DND-41 (cell line): Measurements from ENCODE around the gene RBM47.

Experiments used
- ATAC-seq: fragments of 200-7000 bp; cut with Tn5 transposase; 3 replicates; pipeline ENCODE4 v1.9.1; 2021; ENCODE audit warnings: low read depth; ENCODE audit not compliant: insufficient read depth
- DNase-seq: peaks from one replicate; pipeline ENCODE4 v3.0.0-alpha.2; 2020
- H2AFZ ChIP-seq: 2 replicates; pipeline ENCODE4 v1.6.0; 2012; ENCODE audit warnings: low read depth, low read length
- H3K27ac ChIP-seq: 2 replicates; pipeline ENCODE4 v1.5.1; 2012; ENCODE audit warnings: low read length, inconsistent platforms
- H3K27me3 ChIP-seq: fragments of 200-600 bp; sonication (generic); 2 replicates; pipeline ENCODE4 v1.6.0; 2012; ENCODE audit warnings: low read length, mild to moderate bottlenecking, inconsistent platforms; ENCODE audit not compliant: insufficient read depth, poor library complexity
- H3K36me3 ChIP-seq: 2 replicates; pipeline ENCODE4 v1.5.1; 2012; ENCODE audit warnings: low read length, inconsistent platforms; ENCODE audit not compliant: insufficient read depth
- H3K4me1 ChIP-seq: 2 replicates; pipeline ENCODE4 v1.5.1; 2012; ENCODE audit warnings: mild to moderate bottlenecking, low read length; ENCODE audit not compliant: insufficient read depth
- H3K4me2 ChIP-seq: 2 replicates; pipeline ENCODE4 v1.6.0; 2012; ENCODE audit warnings: mild to moderate bottlenecking, moderate library complexity, low read length, inconsistent platforms; ENCODE audit not compliant: insufficient read depth
- H3K4me3 ChIP-seq, 2 experiments: fragments of 200-600 bp in 1 of 2; shearing (Covaris generic) in 1 of 2; 2 replicates each; pipeline ENCODE4 v1.5.1; 2012 to 2016; ENCODE audit warnings: inconsistent platforms in 2 of 2, low read length in 2 of 2, mild to moderate bottlenecking in 2 of 2, low read depth in 1 of 2, moderate library complexity in 1 of 2
- H3K79me2 ChIP-seq: 2 replicates; pipeline ENCODE4 v1.6.0; 2012; ENCODE audit warnings: low read length, inconsistent platforms; ENCODE audit not compliant: insufficient read depth
- H3K9ac ChIP-seq: 2 replicates; pipeline ENCODE4 v1.6.0; 2012; ENCODE audit warnings: low read depth, mild to moderate bottlenecking, inconsistent platforms, low read length, moderate library complexity
- H3K9me3 ChIP-seq: 2 replicates; pipeline ENCODE4 v1.5.1; 2012; ENCODE audit warnings: low read length, moderate library complexity, mild to moderate bottlenecking, inconsistent platforms; ENCODE audit not compliant: insufficient read depth, severe bottlenecking
- H4K20me1 ChIP-seq: 2 replicates; pipeline ENCODE4 v1.6.0; 2012; ENCODE audit warnings: low read length; ENCODE audit not compliant: insufficient read depth
- CTCF ChIP-seq: IDR thresholded peaks from 2 replicates; pipeline ENCODE4 v1.5.1; 2012; ENCODE audit warnings: borderline replicate concordance, low read length, moderate library complexity, mild to moderate bottlenecking; ENCODE audit not compliant: poor library complexity, severe bottlenecking; ENCODE audit errors: extremely low read depth
- EZH2 ChIP-seq: IDR thresholded peaks from 3 replicates; pipeline ENCODE4 v1.6.1; 2012; ENCODE audit warnings: borderline replicate concordance, low read depth, mild to moderate bottlenecking, moderate library complexity, low read length, inconsistent platforms; ENCODE audit not compliant: severe bottlenecking

Gene RBM47

GRCh38 chr4:40649321-40649720, 19.7 kb upstream of the RBM47 start:
- Histone ChIP-seq H4K20me1 (no peaks in the 10 kb centered on the region), H3K79me2 (no peaks in the 10 kb centered on the region), H3K4me2 (no peak overlapping the region), H3K4me3 (no peak overlapping the region), H3K4me1 (no peaks in the 10 kb centered on the region), H3K9me3 (no peaks in the 10 kb centered on the region), H3K27me3 (no peaks in the 10 kb centered on the region), H2AFZ (no peak overlapping the region), H3K36me3 (no peaks in the 10 kb centered on the region), H3K27ac (no peak overlapping the region), H3K9ac (no peak overlapping the region)
- ATAC-seq (no peak), DNase-seq (no peak)
- no peak for TF ChIP-seq EZH2
- TF ChIP-seq CTCF: no peak

GRCh38 chr4:40648742-40649281, 19.1 kb upstream of the RBM47 start:
- H3K36me3 ChIP-seq: no peaks in the 10 kb centered on the region
- no peaks in the 10 kb centered on the region for H3K4me1 ChIP-seq
- H3K4me3 ChIP-seq: no peak overlapping the region
- no peaks in the 10 kb centered on the region for H4K20me1 ChIP-seq
- H3K4me2 ChIP-seq: no peak overlapping the region
- TF ChIP-seq CTCF (no peak), EZH2 (no peak)
- H2AFZ ChIP-seq: no peak overlapping the region
- no peaks in the 10 kb centered on the region for H3K9me3 ChIP-seq
- no peak overlapping the region for H3K9ac ChIP-seq
- no peak for ATAC-seq
- no peaks in the 10 kb centered on the region for H3K79me2 ChIP-seq
- DNase-seq: no peak
- no peak overlapping the region for H3K27ac ChIP-seq
- H3K27me3 ChIP-seq: no peaks in the 10 kb centered on the region

GRCh38 chr4:40648131-40648530, 18.5 kb upstream of the RBM47 start:
- H2AFZ ChIP-seq: no peak overlapping the region
- H3K4me3 ChIP-seq: no peak overlapping the region
- no peak overlapping the region for H3K4me2 ChIP-seq
- ATAC-seq: no peak
- no peak overlapping the region for H3K27ac ChIP-seq
- H3K27me3 ChIP-seq: no peaks in the 10 kb centered on the region
- H3K9ac ChIP-seq: no peak overlapping the region
- no peaks in the 10 kb centered on the region for H3K36me3 ChIP-seq
- DNase-seq: no peak
- no peaks in the 10 kb centered on the region for H3K79me2 ChIP-seq
- H3K4me1 ChIP-seq: no peaks in the 10 kb centered on the region
- no peak for TF ChIP-seq CTCF
- TF ChIP-seq EZH2: no peak
- no peaks in the 10 kb centered on the region for H4K20me1 ChIP-seq
- no peaks in the 10 kb centered on the region for H3K9me3 ChIP-seq

GRCh38 chr4:40645586-40645985, 15.9 kb upstream of the RBM47 start:
- H3K79me2 ChIP-seq: no peaks in the 10 kb centered on the region
- H4K20me1 ChIP-seq: no peaks in the 10 kb centered on the region
- no peak overlapping the region for H2AFZ ChIP-seq
- H3K27ac ChIP-seq: no peak overlapping the region
- H3K9me3 ChIP-seq: no peaks in the 10 kb centered on the region
- H3K27me3 ChIP-seq: no peaks in the 10 kb centered on the region
- TF ChIP-seq CTCF (no peak), EZH2 (no peak)
- ATAC-seq (no peak), DNase-seq (no peak)
- H3K4me3 ChIP-seq: no peak overlapping the region
- H3K9ac ChIP-seq: no peak overlapping the region
- H3K36me3 ChIP-seq: no peaks in the 10 kb centered on the region
- no peak overlapping the region for H3K4me2 ChIP-seq
- no peaks in the 10 kb centered on the region for H3K4me1 ChIP-seq
